ENCODE results near the gene SLC47A2. TPM values are rescaled to one million over a fixed set of nuclear protein-coding genes. Genes with fewer than 3 reads are reported as not detected.
A peak's percentile ranks its signal among the peaks of the same experiment; 100 is the strongest.

SLC47A2 gene
- total RNA-seq, 1 donor, result not detected

GRCh38 chr17:19654342-19654886, 62.0 kb downstream of the SLC47A2 start:
- Histone ChIP-seq H3K9me3 (ENCODE audit: low read depth, low read length) (no peaks in the 10 kb centered on the region), H3K79me2 (ENCODE audit: insufficient read depth, low read length) (peaks cover 40% of the 10 kb centered on the region), H3K4me1 (ENCODE audit: insufficient read depth, low read length) (peaks cover 26% of the 10 kb centered on the region), H3K36me3 (ENCODE audit: insufficient read depth, low read length) (peaks cover 25% of the 10 kb centered on the region), H3K27ac (ENCODE audit: low read depth, low read length) (no peak overlapping the region), H4K20me1 (ENCODE audit: insufficient read depth, low read length) (peaks cover 19% of the 10 kb centered on the region), H2AFZ (ENCODE audit: low read length) (no peak overlapping the region), H3K4me2 (ENCODE audit: insufficient read depth, low read length) (no peak overlapping the region), H3K4me3 (ENCODE audit: insufficient read depth, low read length) (no peak overlapping the region), H3K27me3 (ENCODE audit: insufficient read depth, low read length) (no peaks in the 10 kb centered on the region)
- TF ChIP-seq CTCF (IDR thresholded peaks at IDR 0.05; ENCODE audit: extremely low read depth, low read depth, low read length), result no peak
- no peak for DNase-seq (ENCODE audit: insufficient read length, low spot score, missing footprints)

GRCh38 chr17:19652595-19652994, 63.8 kb downstream of the SLC47A2 start:
- H3K79me2 ChIP-seq (ENCODE audit: insufficient read depth, low read length), result peaks cover 47% of the 10 kb centered on the region
- H3K36me3 ChIP-seq (ENCODE audit: insufficient read depth, low read length), result peaks cover 21% of the 10 kb centered on the region
- no peak for DNase-seq (ENCODE audit: insufficient read length, low spot score, missing footprints)
- peaks cover 32% of the 10 kb centered on the region for H3K4me1 ChIP-seq (ENCODE audit: insufficient read depth, low read length)
- H4K20me1 ChIP-seq (ENCODE audit: insufficient read depth, low read length), result peaks cover 21% of the 10 kb centered on the region
- TF ChIP-seq CTCF (IDR thresholded peaks at IDR 0.05; ENCODE audit: extremely low read depth, low read depth, low read length), result no peak
- no peak overlapping the region for H3K4me3 ChIP-seq (ENCODE audit: insufficient read depth, low read length)
- no peak overlapping the region for H3K27ac ChIP-seq (ENCODE audit: low read depth, low read length)
- no peak overlapping the region for H2AFZ ChIP-seq (ENCODE audit: low read length)
- no peaks in the 10 kb centered on the region for H3K9me3 ChIP-seq (ENCODE audit: low read depth, low read length)
- peak overlapping the region; percentile 28 for H3K4me2 ChIP-seq (ENCODE audit: insufficient read depth, low read length)
- H3K27me3 ChIP-seq (ENCODE audit: insufficient read depth, low read length), result no peaks in the 10 kb centered on the region

GRCh38 chr17:19651451-19652238, 64.7 kb downstream of the SLC47A2 start:
- peak overlapping the region; percentile 89 for H3K4me2 ChIP-seq (ENCODE audit: insufficient read depth, low read length)
- H3K79me2 ChIP-seq (ENCODE audit: insufficient read depth, low read length), result peaks cover 47% of the 10 kb centered on the region
- H3K4me1 ChIP-seq (ENCODE audit: insufficient read depth, low read length), result peaks cover 41% of the 10 kb centered on the region
- H3K9me3 ChIP-seq (ENCODE audit: low read depth, low read length), result no peaks in the 10 kb centered on the region
- no peak overlapping the region for H3K4me3 ChIP-seq (ENCODE audit: insufficient read depth, low read length)
- H3K27ac ChIP-seq (ENCODE audit: low read depth, low read length), result no peak overlapping the region
- peak; percentile 37 for DNase-seq (ENCODE audit: insufficient read length, low spot score, missing footprints)
- no peak overlapping the region for H2AFZ ChIP-seq (ENCODE audit: low read length)
- no peak for TF ChIP-seq CTCF (IDR thresholded peaks at IDR 0.05; ENCODE audit: extremely low read depth, low read depth, low read length)
- peaks cover 20% of the 10 kb centered on the region for H3K36me3 ChIP-seq (ENCODE audit: insufficient read depth, low read length)
- peaks cover 21% of the 10 kb centered on the region for H4K20me1 ChIP-seq (ENCODE audit: insufficient read depth, low read length)
- no peaks in the 10 kb centered on the region for H3K27me3 ChIP-seq (ENCODE audit: insufficient read depth, low read length)

- H3K9me3 ChIP-seq (ENCODE audit: low read depth, low read length), result no peaks in the 10 kb centered on the region
- peak overlapping the region; percentile 89 for H3K4me2 ChIP-seq (ENCODE audit: insufficient read depth, low read length)
- no peak overlapping the region for H2AFZ ChIP-seq (ENCODE audit: low read length)
- peaks cover 43% of the 10 kb centered on the region for H3K79me2 ChIP-seq (ENCODE audit: insufficient read depth, low read length)
- H4K20me1 ChIP-seq (ENCODE audit: insufficient read depth, low read length), result peaks cover 18% of the 10 kb centered on the region
- peaks cover 12% of the 10 kb centered on the region for H3K36me3 ChIP-seq (ENCODE audit: insufficient read depth, low read length)
- no peaks in the 10 kb centered on the region for H3K27me3 ChIP-seq (ENCODE audit: insufficient read depth, low read length)
- H3K4me3 ChIP-seq (ENCODE audit: insufficient read depth, low read length), result no peak overlapping the region
- H3K27ac ChIP-seq (ENCODE audit: low read depth, low read length), result no peak overlapping the region
- no peak for TF ChIP-seq CTCF (IDR thresholded peaks at IDR 0.05; ENCODE audit: extremely low read depth, low read depth, low read length)
- peaks cover 44% of the 10 kb centered on the region for H3K4me1 ChIP-seq (ENCODE audit: insufficient read depth, low read length)
- peak; percentile 84 for DNase-seq (ENCODE audit: insufficient read length, low spot score, missing footprints)
These were observed 65.6 kb downstream of the SLC47A2 start for GRCh38 chr17:19650826-19651225.

Data from osteoblast (primary cell).